SHP77 treated with DMSO at 0.1 percent for 48 hours (cell line): ENCODE measurements around the gene APP.

Experiments used
- DNase-seq: peaks from one replicate; lab custom pipeline; 2025; lab: John Stamatoyannopoulos, UW

APP gene

GRCh38 chr21:26127073-26127814, 43.3 kb downstream of the APP start:
- no peak for DNase-seq

- DNase-seq: no peak
Measured at GRCh38 chr21:26126168-26126553, 44.4 kb downstream of the APP start.

GRCh38 chr21:26125433-26126167, 45.0 kb downstream of the APP start:
- DNase-seq: no peak

- DNase-seq: no peak
Measured at GRCh38 chr21:26124896-26125295, 45.7 kb downstream of the APP start.

- no peak for DNase-seq
Measured at GRCh38 chr21:26124421-26124833, 46.1 kb downstream of the APP start.

GRCh38 chr21:26123012-26123411, 47.6 kb downstream of the APP start:
- DNase-seq: no peak

GRCh38 chr21:26120828-26121227, 49.7 kb downstream of the APP start:
- DNase-seq: no peak

- no peak for DNase-seq
Measured at GRCh38 chr21:26119906-26120305, 50.7 kb downstream of the APP start.

- DNase-seq: no peak
Measured at GRCh38 chr21:26118938-26119540, 51.5 kb downstream of the APP start.

GRCh38 chr21:26117972-26118367, 52.6 kb downstream of the APP start:
- DNase-seq: no peak

- DNase-seq: no peak
Measured at GRCh38 chr21:26117324-26117971, 53.1 kb downstream of the APP start.

- DNase-seq: no peak
Measured at GRCh38 chr21:26116456-26117011, 54.0 kb downstream of the APP start.

GRCh38 chr21:26115899-26116298, 54.7 kb downstream of the APP start:
- DNase-seq: no peak

GRCh38 chr21:26115305-26115704, 55.3 kb downstream of the APP start:
- DNase-seq: peak; percentile 4

GRCh38 chr21:26112975-26113374, 57.6 kb downstream of the APP start:
- no peak for DNase-seq

GRCh38 chr21:26112127-26112742, 58.3 kb downstream of the APP start:
- no peak for DNase-seq

GRCh38 chr21:26110715-26111114, 59.9 kb downstream of the APP start:
- no peak for DNase-seq

- DNase-seq: no peak
Measured at GRCh38 chr21:26107429-26107828, 63.1 kb downstream of the APP start.

- DNase-seq: no peak
Measured at GRCh38 chr21:26106562-26106961, 64.0 kb downstream of the APP start.

GRCh38 chr21:26105819-26106218, 64.8 kb downstream of the APP start:
- DNase-seq: no peak

- no peak for DNase-seq
Measured at GRCh38 chr21:26100573-26100972, 70.0 kb downstream of the APP start.
